GM19438 (cell line): Measurements from ENCODE around the gene MAP2.
"Not testable (repeated sequence)": the region's sequence is repeated elsewhere in the genome, so short reads cannot be mapped to it uniquely, and the experiment has no call there.

Experiments used
- ATAC-seq: cut with Tn5 transposase; IDR thresholded peaks from one replicate; pipeline ENCODE4 v1.9.1; 2021; ENCODE audit warnings: low read depth; ENCODE audit not compliant: unreplicated experiment

Gene MAP2

GRCh38 chr2:209472112-209472832 is 48.4 kb downstream of the MAP2 start:
- no peak for ATAC-seq

DNA sequence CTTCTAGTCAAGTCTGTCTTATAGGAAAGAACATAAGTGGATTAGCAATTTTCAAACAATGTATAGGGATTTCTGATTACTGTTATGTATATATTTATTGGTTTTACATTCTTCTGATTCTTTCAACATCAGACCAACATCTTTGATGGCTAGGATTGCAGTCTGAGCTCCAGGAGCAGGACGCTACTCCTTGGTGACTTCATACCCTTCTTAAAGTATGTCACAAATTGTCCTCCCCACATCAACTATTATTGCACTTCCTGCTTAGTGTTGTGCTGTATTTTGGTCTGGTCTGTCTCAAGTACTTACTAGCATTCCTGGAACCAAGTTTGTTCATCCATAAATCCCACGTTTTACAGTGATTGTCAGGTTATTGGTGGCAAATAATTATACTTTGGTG is 49.0 kb downstream of the MAP2 start:
- no peak for ATAC-seq

DNA sequence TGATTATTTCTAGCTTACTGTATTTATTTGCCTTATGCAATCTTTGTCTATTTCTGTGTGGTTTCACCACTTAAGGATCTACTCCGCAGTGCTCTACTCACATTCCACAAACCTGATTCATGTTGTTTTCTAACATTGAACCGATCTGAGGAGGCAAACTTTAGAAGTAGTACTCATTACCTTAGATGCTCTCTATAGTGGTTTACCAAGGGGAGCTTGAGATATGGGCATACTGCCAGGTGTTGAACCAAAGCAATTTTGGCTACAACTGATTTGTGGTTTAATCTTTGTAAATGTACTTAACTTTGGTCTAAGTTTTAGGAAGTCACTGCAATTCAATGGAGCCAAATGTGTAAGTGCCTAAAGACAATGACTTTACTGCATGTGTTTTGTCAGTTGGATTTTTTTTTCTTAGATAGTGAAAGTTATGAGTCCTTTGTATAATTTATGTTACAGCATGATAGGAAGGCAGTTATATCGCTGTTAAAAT is 50.1 kb downstream of the MAP2 start:
- no peak for ATAC-seq

DNA sequence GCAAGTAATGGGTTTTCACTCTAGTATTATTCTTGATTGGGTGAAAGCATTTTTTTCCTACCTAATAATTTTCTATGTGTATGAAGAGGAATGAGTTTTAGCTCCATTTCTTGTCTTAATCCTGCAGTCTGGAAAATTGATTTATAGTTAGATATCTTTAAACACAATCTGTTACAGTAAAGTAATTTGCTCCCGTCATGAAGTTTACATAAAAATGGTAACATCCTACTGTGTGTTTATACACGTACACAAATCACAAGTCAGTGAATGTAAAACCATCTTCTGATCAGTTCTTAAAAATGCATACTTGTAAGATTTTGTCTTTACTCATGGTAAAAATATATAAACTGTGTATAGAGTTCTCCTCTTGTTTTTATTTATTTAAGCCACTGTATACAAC is 51.1 kb downstream of the MAP2 start:
- ATAC-seq = no peak

DNA sequence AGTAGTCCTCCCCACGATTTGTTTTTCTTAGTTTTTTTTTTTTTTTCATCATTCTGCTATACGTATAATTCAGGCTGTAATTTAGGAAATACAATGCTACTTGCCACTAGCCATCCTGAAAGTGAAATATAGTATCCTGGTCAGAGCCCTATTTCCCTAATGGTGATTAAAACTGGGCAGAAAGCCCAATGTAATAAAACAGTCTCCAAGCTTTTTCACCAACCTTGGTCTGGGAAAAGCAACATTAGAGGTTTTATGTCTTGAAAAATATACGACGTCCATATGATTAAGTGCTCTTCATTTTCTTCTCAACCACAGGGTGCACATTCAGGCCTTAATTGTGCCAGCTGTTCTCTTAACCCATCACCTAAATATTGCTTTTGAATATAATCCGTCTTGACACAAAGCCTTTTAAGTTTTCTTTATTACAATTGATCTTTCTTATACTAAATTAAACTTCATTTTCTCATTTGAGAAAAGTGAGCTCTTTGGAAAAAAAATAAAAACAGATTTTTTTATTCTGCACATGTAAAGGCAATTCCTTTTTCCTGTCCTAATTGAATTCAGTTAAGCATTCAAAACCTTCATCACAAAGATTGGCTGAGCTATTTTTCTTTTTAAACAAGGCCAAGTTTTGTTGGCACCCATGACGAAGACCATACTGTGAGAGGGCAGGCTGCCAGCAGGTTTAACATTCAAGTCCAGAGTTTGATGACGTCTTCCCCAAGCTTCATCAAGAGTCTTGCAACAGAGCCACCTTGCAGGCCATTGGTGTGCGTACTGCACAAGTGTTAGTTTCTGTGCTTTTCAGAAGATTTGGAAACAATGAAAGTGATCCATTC is 52.7 kb downstream of the MAP2 start:
- no peak for ATAC-seq

DNA sequence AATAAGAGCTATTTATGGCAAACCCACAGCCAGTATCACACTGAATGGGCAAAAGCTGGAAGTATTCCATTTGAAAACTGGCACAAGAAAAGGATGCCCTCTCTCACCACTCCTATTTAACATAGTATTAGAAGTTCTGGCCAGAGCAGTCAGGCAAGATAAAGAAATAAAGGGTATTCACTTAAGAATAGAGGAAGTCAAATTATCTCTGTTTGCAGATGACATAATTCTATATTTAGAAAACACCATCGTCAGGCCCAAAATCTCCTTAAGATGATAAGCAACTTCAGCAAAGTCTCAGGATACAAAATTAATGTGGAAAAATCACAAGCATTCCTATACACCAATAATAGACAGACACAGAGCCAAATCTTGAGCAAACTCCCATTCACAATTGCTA is 68.4 kb downstream of the MAP2 start:
- not testable (repeated sequence) for ATAC-seq

GRCh38 chr2:209495068-209495620 is 71.3 kb downstream of the MAP2 start:
- ATAC-seq = not testable (repeated sequence)

DNA sequence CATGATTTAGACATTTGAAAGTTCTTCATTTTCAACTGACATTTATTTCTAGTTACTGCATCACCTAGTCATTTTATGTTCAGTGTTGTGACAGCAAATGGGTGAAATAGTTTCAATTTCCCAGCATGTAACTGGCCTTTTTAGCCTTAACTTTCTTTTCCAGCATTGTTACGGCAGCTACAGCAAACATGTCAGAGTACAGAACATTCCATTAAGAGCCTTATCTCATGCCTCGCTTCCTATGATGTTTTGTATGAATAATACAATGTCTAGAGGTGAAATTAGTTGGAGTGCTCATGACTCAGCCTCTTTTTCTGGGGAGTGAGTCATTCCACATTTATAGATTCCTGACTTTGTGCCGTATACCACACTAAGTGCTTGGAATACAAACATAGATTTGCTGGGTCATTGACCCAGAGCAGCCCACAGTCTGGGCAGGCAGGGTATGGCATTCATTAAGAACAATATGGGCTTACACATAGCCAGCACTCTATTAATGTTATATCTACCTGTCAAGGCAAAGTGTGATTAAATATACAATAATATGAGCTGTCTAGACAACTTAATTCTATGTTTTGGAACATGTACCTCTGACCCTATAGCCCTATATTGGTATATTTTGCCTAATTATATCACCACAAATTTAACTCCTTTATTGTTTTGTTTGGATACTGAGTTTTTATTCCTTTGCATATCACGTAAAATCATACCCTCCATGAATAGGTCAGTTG is 72.2 kb downstream of the MAP2 start:
- no peak for ATAC-seq

DNA sequence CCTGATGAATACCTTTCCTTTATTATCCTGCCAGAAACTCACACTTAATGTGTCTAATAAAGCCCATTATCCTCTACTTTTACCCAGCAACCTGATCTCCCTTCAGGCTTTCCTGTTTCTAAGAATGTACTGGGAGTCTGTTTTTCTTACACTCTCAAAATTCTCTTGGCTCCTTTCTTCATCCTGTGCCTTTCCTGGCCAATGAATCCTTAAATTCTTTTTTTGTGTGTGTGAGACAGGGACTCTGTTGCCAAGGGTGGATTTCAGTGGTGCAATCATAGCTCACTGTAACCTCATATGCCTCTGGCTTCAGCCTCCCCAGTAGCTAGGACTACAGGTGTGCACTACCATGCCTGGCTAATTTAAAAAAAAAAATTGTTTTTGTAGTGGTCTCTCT is 72.7 kb downstream of the MAP2 start:
- ATAC-seq = no peak

GRCh38 chr2:209498614-209499013 is 74.8 kb downstream of the MAP2 start:
- ATAC-seq = no peak

DNA sequence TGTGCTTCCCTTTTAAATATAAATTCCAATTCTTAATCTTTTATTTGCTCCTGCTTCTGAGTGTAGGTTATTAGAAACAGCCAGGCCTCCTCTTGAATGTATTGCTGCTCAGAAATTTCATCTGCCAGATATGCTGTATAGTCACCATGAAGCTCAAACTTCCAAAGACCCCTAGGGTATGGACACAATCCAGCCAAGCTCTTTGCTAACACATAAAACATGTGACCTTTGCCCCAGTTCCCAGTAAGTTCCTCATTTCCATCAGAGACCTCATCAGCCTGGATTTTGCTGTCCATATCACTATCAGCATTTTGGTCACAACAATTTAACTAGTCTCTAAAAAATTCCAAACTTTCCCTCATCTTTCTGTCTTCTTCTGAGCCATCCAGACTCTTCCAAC is 75.2 kb downstream of the MAP2 start:
- ATAC-seq = no peak

GRCh38 chr2:209501579-209501978 is 77.7 kb downstream of the MAP2 start:
- ATAC-seq = no peak

DNA sequence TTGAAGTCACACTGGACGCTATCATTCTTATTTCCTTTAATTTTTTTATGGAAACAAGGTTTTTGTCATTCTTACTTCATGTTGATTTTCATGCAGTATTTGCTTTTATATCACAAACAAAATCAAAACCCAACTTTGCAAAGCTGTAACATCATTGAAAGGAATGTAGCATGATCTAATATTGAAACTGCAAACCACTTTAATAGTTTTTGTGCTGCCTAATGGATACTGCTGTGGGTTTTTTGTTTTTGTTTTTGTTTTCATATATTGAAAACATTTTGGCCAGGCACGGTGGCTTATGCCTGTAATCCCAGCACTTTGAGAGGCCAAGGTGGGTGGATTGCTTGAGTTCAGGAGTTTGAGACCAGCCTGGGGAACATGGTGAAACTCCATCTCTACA is 81.6 kb downstream of the MAP2 start:
- peak; percentile 71 for ATAC-seq

DNA sequence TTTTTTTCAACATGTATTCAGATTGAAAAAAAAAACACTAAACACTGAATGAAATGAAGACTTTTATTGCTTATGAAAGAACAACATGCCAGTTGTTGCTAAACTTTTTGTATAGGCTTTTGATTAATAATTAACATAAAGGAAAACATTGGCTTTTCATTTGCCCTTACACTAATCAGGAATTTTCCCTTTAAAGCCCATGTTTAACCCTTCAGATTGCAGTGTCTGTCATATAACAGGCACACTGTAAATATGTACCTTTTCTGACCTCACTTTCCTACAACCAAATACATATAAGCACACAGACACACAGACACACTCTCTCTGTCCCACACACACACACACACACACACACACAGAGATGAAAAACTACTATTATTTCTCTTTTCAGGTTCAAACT is 84.4 kb downstream of the MAP2 start:
- no peak for ATAC-seq

DNA sequence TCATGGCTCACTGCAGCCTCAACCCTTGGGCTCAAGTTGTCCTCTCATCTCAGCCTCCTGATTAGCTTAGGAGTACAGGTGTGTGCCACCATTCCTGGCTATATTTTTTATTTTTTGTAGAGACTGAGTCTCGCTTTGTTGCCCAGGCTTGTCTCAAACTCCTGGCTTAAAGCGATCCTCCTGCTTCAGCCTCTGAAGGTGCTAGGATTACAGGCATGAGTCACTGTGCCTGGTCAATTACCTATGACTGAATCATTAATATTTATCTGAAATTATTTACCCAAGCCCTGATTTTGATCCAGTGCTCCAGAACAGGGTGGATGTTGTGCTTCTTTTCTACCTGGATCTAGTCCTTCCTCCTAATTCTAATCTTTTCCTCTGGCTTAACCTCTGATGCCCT is 87.8 kb downstream of the MAP2 start:
- ATAC-seq = no peak

- ATAC-seq = no peak
These were observed 89.1 kb downstream of the MAP2 start for GRCh38 chr2:209512971-209513370.

DNA sequence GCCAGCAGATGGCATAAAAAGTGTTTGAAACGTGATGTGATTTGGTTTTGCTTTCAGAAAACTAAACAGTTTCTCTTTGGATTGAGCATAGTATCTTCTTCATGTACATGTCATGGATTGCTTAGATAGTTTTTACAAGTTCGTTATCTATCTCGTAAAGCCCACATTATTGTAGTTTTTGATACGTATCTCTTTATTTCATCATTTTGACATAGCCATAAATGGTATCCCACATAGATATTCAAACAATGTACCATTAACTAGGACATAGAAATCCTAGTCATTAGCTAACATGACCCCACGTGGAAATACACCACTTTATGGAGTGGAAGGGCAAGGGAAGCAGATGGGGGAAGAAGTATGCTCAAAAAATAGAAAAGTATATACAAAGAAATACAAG is 93.6 kb downstream of the MAP2 start:
- ATAC-seq = no peak

- no peak for ATAC-seq
These were observed 95.4 kb downstream of the MAP2 start for GRCh38 chr2:209519271-209519670.

GRCh38 chr2:209519906-209520305 is 96.1 kb downstream of the MAP2 start:
- no peak for ATAC-seq

GRCh38 chr2:209523041-209523740 is 99.3 kb downstream of the MAP2 start:
- ATAC-seq = no peak
